Prostate gland (tissue), 2 donors: Measurements from ENCODE around the gene LITAF.

Source experiments
- CTCF ChIP-seq, 4 experiments: fragments of 200-600 bp in 2 of 4; fragments of 450-650 bp in 2 of 4; sonication (generic) in 2 of 4; IDR thresholded peaks; 1 replicate in 3 of 4; 2 replicates in 1 of 4; pipeline ENCODE4 v1.5.1; 2016 to 2019; ENCODE audit warnings: antibody characterized with exemption in 4 of 4, mild to moderate bottlenecking in 2 of 4, moderate library complexity in 2 of 4
- POLR2A ChIP-seq: fragments of 450-650 bp; IDR thresholded peaks from one replicate; pipeline ENCODE4 v1.6.1; 2016; ENCODE audit warnings: antibody characterized with exemption, mild to moderate bottlenecking

GRCh38 chr16:11562411-11562810 lies 24.3 kb downstream of the LITAF start:
- TF ChIP-seq CTCF (IDR thresholded peaks at IDR 0.05) (no peak), POLR2A (no peak)
